LHCN-M2 (cell line): Measurements from ENCODE around the gene SLC25A26. TPM values are rescaled to one million over a fixed set of nuclear protein-coding genes. Genes with fewer than 3 reads are reported as not detected.

Experiments used
- DNase-seq: peaks from one replicate; pipeline ENCODE4 v3.0.0-alpha.2; 2012; ENCODE audit warnings: low read depth
- total RNA-seq: library from RNA; depleted of rRNA; stranded (reverse); fragments of >200 nt; gene quantifications from 2 replicates; pipeline ENCODE4 v1.2.3, GENCODE V29; 2014

Gene SLC25A26
- total RNA-seq, 1 experiment from 2014 or later, result 25.9 TPM

DNA sequence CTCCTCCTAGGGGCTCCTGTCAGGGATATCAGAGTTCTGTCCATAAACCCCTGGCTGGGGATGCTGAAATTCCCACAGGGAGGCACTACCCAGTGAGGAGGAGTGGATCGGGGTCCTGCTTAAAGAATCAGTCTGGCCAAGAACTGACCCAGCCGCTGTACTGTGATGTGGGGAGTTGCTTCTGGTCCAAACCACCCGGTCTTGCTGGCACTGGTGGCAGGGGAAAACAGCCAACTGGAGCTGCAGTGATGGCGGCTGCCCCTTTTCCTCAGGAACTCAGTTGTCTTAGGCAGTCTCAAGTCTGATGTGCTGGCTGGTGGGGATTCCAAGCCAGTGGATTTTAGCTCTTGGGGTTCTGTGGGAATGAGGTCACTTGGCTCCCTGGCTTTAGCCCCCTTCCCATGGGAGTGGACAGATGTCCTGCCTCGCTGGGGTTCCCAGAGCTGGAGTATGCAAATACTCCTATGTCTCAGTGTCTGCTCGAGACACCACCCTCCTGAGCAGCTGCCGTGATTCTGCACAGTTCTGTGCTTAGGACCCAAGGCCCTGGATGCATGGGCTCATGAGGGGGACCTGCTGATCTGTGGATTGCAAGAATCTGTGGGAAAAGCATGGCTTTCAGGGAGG, 97.1 kb downstream of the SLC25A26 start:
- no peak for DNase-seq

DNA sequence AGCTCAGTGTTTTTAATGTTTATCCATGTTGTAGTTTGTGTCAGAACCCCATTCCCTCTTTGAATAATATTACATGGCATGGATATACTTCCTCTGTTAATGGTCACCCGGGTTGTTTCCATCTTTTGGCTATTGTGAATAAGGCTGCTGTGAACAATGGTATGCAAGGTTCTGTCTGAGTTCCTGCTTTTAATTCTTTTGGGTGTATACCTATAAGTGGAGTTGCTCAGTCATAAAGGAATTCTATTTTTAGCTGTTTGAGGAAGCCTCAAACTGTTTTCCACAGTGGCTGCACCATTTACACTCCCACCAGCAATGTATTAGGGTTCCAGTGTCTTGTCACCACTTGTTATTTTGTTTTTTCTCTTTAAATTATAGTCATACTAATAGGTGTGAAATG, 99.6 kb downstream of the SLC25A26 start:
- no peak for DNase-seq

DNA sequence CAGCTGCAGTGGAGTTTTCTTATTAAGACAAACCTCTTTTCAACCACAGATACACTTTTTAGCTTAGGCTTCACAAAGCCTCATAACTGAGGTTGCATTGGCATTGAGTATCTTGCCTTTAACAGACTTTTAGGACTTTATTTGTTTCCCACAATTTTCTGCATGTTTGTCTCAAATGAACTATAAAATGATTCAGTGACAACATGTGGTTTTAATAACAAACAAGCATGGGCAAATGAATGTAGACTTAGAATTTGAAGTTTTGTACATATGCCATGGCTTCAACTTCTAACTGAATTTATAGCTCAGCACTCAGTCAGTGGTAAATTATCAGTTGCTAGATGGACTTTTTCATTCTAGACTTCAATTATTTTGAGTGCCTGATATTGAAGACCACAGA, 101.6 kb downstream of the SLC25A26 start:
- DNase-seq, result no peak

DNA sequence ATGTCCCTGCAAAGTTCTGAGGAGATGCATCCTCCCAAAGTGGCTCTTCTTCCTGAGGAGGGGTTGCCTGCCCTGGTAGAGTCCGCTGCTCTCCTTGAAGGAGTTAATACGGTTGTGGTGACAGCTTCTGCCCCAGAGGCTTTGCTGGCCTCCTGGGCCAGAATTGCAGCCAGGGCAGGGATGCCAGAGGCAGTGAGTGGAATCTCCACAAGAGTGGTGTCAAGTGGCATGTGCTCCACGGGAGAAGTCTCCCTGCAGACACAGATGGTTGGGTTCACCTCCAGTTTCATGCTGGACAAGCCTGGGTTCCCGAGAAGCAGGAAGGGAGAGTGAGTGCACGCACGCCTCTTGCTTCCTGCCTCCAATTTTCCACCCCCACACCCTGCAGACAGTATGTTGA, 105.5 kb downstream of the SLC25A26 start:
- DNase-seq, result no peak

DNA sequence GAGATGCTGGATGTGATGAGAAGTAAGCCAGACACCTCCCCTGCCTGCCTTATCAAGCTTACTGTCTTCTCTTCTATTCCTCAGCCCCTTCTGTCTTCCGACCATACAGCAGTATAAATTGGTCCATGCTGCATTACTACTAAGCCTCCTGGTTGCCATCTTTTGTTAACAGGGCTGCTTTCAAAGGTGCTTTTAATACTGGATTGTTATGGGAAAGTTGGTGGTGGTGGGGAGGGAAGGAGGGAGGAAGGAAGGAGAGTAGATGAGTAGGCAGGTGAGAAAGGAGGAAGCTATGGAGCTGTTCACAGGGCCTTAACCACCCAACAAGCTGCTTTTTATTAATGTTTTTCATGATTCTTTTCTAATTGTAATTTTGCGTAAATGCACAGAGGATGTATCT, 114.9 kb downstream of the SLC25A26 start:
- DNase-seq, result no peak

DNA sequence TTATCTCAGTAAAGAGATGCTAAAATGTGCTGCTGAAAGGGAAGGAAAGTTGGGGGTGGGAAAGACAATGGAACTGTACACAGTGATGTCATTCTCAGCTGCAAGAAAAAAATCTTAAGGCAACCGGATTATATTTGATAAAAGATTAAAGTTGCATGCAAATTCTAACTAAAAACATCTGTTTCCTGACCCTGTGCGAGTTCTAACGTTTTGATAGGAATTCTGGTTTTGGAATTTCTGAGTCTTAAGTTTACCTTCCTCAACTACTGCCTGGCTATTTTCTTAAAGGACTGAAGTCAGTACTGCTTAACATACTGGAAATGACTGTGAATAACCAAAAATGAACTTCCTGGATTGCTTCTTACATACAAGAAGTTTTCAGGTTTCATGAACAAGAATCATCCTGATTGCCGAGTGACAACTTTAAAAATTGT, 115.5 kb downstream of the SLC25A26 start:
- no peak for DNase-seq

DNA sequence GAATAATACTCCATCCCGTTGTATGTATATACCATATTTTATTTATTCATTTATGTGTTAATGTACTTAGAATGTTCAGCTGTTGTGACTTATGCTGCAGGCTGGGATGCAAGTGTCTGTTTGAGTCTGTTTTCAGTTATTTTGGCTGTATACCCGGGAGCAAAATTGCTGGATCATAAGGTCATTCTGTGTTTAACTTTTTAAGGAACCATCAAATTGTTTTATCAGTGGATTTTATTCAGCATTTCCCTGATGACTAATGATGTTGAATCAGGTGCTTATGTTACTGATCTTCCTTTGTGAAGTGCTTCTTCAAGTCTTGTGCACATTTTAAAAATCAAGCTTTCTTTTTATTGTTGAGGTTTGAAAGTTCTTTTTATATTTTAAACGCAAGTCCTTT, 118.1 kb downstream of the SLC25A26 start:
- peak; percentile 26 for DNase-seq

DNA sequence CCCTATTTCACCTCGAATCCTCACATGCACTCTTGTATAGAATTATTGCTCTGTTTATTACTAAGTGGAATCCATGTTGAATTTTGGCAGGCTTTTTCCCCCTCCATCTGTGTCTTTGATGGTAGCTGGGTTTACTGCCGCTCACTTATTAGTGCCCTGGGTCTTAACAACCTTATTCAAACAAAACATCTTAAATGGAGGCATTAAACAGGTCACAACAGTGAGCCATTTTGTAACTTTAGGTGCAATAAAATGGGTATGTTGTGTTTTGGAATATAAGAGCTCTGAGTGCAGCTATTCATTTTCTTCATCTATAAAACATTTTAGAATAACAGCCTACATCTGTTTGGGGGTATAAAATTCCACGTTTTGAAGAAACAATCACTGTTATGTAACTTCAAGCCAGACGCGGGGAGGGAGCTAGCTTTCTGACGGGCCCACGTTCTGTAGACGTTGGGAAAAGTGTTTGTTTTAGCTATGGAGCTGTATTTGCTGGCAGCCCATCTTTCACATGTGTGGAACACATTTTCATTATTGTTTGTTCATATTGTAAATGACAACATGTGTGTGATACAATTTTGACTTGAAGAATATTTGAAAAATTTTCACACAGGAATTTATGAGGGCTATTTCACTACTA, 122.0 kb downstream of the SLC25A26 start:
- no peak for DNase-seq

DNA sequence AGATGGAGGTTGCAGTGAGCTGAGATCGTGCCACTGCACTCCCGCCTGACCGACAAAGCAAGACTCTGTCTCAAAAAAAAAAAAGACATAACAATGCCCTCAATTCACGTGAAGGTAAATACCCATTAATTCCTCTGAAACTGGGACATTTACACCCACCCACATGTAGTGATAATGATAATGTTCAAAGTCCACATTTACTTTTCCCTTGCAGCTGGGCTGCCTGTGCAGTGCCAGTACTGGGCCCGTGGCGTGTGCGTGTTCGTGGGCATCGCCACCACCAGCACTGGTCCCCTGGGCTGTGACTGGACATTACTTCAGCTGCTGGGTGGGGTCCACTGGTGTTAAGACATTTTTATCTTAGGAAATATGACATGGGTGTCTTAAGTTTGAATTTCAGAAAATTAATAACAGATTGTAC, 123.6 kb downstream of the SLC25A26 start:
- DNase-seq, result no peak

DNA sequence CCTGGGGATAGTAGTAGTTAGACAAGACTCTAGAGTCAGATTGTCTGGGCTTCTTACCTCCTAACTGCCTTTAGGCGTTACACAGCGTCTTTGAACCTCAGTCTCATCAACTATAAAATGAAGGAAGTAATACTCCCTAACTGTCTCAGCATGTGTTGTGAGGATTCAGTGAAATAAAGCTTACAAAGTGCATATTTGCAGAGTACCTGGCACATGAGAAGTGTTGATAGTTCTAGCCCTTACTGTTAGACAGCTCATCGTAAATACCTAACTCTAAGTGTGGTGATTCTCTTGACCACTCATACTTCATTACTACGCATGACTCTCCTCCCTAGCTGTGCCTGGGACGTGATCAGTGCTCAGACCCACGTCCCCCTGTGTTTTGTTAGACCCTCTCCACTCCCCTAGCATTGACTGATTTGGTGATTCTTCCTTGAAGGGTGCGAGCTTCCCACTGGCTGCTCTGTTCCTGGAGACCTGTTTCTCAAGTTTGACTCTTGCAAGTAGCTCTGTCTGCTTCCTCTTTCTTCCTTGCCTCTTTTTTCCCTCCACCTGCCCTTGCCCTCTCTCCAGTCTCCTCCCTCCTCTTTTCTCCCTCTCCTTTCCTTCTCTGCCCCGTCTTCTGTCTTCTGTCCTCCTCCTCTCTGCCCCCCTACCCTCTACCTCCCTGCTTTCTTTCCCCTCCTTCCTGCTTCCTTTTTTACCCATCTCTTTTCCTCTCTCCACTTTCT, 124.2 kb downstream of the SLC25A26 start:
- no peak for DNase-seq

DNA sequence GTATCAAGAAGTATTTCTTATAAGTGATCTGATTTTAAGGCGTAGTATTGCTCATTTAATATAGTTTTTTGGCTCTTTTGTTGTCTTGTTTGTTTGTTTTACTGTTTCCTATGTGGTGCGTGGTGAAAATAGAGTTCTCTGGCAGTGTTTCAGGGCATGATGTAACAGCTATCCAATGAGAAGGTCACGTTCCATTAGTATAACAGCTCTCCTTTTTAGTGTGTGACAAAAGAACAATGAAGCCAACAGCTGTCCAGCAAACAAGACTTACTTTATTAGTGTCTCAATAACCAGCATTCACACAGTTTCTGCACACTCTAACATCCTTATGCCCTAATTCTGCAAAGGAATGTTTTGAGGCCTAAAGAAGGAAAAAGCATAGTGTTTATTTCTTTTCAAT, 127.9 kb downstream of the SLC25A26 start:
- peak; percentile 49 for DNase-seq

DNA sequence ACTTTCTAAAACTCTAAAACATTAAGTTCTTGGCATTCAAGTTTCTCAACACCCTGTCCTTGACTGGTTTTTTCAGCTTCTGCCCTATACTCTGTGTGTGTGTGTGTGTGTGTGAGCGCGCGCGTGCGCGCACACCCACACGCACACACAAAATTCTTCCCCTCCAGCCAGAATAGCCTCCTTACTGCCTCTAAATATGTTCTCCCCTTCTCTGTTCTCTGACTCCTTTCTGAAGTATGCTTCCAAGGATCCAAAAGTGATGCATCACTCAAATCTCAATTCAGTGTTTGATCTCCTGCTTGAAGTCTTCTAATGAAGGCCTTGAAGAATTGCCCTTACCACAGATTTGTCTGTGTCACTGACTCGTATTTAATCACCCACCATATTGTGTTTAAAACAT, 129.8 kb downstream of the SLC25A26 start:
- DNase-seq, result no peak

DNA sequence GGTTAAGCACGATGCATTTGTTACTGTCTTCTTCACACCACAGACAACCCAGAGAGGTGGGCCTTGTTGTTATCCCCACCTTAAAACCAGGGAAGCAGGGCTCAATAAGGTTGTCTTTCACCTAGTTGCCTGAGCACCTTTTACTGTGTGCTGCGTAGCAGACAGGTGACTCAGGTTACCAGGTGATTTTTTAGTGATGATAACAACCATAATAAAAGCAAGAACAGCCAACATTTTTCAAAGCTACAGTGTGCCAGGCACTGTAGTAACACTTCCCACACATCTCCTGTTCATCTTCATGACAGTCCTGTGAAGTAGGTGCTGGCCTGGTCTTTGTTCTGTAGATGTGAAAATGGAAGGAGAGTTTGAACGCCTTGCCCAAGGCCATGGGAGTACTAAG, 132.2 kb downstream of the SLC25A26 start:
- no peak for DNase-seq

DNA sequence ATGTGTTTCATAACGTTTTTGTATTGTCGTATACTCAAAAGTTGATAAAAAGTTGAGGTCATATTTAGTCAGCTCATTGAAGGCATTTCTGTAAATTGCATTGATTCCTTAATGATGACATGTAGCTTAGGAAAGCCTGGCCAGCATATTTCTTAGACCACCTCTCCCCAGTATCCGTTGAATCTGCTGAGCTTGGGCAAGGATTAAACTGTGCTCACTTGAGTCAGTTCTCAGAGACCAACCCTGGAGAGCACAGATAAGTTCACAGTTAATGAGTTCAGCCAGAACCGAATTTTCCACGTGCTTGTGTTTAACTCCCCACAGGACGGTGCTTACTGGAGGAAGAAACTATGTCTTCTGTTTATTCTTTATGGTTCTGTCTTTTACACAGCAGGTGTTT, 132.7 kb downstream of the SLC25A26 start:
- no peak for DNase-seq

DNA sequence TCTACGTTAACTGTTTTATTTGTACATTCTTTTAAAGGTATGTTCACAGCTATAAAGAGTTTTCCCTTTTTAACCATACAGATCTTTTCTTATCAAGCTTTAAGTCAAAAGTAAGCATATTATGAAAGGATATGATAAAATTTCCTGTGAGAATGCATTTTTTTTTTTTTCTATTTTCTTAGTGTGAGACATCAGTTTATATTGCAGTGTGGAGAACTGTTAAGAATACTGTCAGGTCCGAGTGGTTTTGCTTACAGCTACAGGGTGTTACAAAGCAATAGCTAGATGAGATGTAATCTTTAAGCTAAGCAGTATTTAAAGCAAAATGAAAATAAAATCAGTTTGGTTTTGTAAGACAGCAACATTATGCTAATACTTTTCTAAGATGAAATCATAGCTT, 133.2 kb downstream of the SLC25A26 start:
- no peak for DNase-seq

DNA sequence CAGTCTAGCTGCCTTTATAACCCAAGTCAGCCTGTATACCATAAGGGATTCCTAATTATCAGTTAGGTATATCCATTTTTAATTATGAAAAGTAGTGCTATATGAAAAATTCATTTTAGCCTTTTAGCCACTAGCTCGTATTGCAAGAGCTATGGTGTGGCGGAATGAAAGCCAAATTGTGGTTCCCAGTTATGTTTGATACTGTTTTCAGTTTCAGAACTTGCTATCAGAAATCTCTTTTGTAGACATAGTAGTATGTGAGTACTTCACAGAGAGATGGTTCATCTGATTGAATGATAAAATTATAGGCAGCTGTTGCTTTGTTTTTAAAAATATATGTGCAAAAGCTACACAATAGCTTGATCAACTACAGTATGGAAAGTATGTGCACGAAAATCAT, 134.6 kb downstream of the SLC25A26 start:
- DNase-seq, result no peak

DNA sequence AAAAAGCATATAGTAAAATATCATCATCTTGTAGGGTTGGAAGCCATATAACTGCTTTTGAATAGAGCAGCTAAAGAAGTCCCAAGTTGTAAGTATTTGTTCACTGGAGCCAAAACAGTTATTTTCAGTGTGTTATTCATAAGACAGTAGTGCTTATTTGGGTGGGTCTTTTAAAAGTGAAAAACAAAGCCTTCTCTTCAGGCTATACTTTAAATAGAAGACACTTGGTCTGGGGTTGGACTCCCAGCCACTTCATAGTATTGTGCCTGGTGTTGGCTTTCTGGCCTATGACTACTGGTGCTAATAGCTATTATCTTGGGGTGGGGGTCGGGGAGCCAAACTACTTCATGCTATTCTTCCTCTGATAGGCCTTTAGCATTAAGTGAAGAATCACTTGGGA, 135.2 kb downstream of the SLC25A26 start:
- no peak for DNase-seq

DNA sequence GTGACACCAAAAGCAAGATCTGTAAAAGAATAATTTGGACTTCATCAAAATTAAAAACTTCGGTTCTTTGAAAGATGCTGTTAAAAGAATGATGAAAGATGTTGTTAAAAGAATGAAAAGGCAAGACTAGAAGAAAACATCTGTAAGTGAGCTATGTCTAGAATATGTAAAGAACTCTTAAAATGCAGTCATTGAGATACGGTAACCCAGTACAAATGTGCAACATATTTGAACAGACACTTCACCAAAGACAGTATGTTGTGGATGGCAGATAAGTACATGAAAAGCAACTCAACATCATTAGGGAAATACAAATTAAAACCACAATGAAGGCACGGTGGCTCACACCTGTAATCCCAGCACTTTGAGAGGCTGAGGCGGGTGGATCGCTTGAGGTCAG, 140.6 kb downstream of the SLC25A26 start:
- no peak for DNase-seq

DNA sequence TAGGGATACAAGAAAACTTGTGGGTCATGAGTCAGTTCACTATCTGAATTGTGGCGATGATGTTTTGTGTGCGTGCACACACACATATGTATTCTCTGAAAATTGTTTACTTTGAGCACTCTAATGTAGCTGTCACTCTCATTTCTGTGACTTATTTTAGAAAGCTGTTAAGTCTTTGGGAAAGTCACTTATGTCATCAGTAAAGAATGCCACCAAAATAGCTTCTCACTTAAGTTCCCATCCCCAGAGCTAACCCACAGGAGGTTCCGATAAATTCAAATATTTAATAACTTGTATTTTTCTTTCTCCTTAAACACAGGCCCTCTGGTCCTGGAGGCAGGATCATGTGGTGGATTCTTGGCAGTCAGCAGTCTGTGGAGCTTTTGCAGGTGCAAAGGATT, 141.7 kb downstream of the SLC25A26 start:
- peak; percentile 64 for DNase-seq

DNA sequence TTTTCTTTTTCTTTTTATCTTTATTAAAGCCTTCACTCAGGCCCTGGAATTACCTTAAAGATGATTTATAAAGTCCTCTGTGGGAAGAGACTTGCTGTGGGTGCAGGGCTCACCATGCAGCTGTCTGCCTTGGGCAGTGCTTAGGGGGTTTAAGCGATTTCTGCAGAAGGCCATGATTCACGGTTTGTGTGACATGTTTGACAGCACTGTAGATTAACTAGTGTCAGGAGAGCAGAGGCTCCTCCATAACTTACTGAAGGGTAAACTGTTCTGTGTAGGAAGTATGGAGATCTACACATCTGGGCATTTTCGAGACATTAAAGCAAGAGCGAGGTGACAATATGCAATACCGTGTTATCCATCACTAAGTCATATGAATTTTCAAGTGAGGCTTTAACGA, 142.3 kb downstream of the SLC25A26 start:
- peak; percentile 18 for DNase-seq

DNA sequence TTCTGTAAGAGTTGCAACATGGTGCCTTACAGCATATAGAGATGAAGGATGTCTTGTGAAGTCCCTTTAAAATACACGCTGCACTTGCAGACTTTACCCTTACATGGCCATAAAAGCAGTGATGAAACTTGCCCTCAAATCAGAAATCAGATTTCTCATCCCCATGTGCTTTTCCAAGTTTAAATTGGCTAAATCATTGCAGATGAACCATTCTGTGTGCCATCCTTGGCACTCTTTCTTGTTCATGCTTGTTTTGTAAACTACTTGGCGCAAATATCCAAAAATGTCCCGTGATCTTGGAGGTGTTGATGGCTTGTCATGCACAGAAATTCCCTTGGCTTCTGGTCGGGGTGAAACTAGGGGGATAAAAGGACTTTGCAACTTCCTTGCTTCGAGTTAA, 144.3 kb downstream of the SLC25A26 start:
- no peak for DNase-seq

DNA sequence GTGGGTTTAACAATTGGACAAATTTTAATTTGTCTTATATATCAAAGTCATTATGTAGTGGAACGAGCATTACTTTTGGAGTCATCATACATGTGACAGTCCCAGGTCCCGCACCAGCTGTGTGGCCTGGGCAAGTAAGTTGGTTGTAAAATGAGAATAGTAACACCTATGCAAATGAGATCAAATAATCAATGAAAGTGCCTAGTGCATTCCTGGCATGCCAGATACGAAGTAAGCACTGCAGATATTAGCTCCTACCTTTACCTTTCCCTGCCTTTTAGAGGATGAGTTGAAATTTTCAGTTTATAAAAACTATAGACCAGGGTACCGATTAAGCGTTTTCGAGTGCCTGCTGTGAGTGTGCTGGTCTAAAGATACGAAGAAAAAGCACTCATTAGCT, 145.9 kb downstream of the SLC25A26 start:
- DNase-seq, result no peak

DNA sequence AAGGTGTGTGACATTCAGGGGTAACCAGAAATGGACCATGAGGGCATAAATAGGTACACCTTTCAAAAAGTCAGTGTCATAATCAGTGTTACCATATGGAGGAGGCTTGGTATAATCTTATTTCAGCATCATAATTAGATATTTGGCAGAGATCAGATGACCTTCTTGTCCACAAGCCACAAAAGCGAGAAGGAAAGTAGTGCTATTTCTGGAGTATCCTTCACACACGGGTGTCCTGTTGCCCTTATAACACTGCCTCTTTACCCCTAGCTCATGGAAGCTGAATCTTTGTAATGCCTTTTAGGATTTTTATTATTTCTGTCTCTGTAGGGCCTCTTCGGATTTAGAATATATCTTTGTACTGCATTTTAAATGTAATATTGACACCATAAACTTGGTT, 147.2 kb downstream of the SLC25A26 start:
- DNase-seq, result no peak
